SK-N-SH (cell line): ENCODE measurements around the gene PPP1R14C. TPM values are rescaled to one million over a fixed set of nuclear protein-coding genes. Genes with fewer than 3 reads are reported as not detected.

Experiments
- CTCF ChIA-PET: fragments of 300-600, 350-600 bp; formaldehyde crosslinking; extraction: SDS; loops from one replicate; lab custom pipeline; 2021; lab: Yijun Ruan, JAX
- POLR2A ChIA-PET: fragments of 350-600 bp; sonication (Branson Sonifier 250); formaldehyde crosslinking; extraction: SDS; loops from one replicate; lab custom pipeline; 2020; ENCODE audit warnings: antibody characterized with exemption, inconsistent platforms; lab: Yijun Ruan, JAX
- DNase-seq: peaks from one replicate; pipeline ENCODE4 v3.0.0; 2012
- H2AFZ ChIP-seq: fragments of 200-600 bp; sonication (generic); 2 replicates; pipeline ENCODE4 v1.8.1; 2016; ENCODE audit warnings: antibody characterized with exemption, mild to moderate bottlenecking, low read depth
- H3F3A ChIP-seq: fragments of 200-600 bp; sonication (generic); replicated peaks from 2 replicates; pipeline ENCODE3; 2016; ENCODE audit warnings: antibody characterized with exemption, mild to moderate bottlenecking; ENCODE audit not compliant: insufficient read depth
- H3K27ac ChIP-seq, 2 experiments: fragments of 200-500 bp in 1 of 2; fragments of 200-600 bp in 1 of 2; sonication (Bioruptor generic) in 1 of 2; sonication (generic), shearing (Covaris generic) in 1 of 2; 2 replicates each; pipeline versions ENCODE4 v1.5.1 to v1.6.1; 2014 to 2016; ENCODE audit warnings: low read depth in 2 of 2, inconsistent platforms in 1 of 2, low read length in 1 of 2, mild to moderate bottlenecking in 1 of 2, mixed read lengths in 1 of 2
- H3K27me3 ChIP-seq: fragments of 200-600 bp; sonication (generic), shearing (Covaris generic); 2 replicates; pipeline ENCODE4 v1.6.1; 2016; ENCODE audit warnings: mixed run types; ENCODE audit not compliant: insufficient read depth
- H3K36me3 ChIP-seq, 2 experiments: fragments of 200-500 bp in 1 of 2; fragments of 200-600 bp in 1 of 2; sonication (Bioruptor generic) in 1 of 2; sonication (generic) in 1 of 2; replicated peaks in 1 of 2; 2 replicates each; pipeline versions ENCODE3 to v1.5.1; 2014 to 2016; ENCODE audit warnings: low read length in 1 of 2, mild to moderate bottlenecking in 1 of 2; ENCODE audit not compliant: insufficient read depth in 2 of 2, control insufficient read depth in 1 of 2
- H3K4me1 ChIP-seq, 2 experiments: fragments of 200-500 bp in 1 of 2; fragments of 200-600 bp in 1 of 2; sonication (Bioruptor generic) in 1 of 2; sonication (generic), shearing (Covaris generic) in 1 of 2; 2 replicates each; pipeline versions ENCODE4 v1.5.1 to v1.6.1; 2014 to 2016; ENCODE audit warnings: low read depth in 1 of 2, low read length in 1 of 2, mixed run types in 1 of 2; ENCODE audit not compliant: insufficient read depth in 2 of 2, control insufficient read depth in 1 of 2
- H3K4me2 ChIP-seq: fragments of 200-600 bp; sonication (generic), shearing (Covaris generic); 2 replicates; pipeline ENCODE4 v1.6.1; 2017; ENCODE audit warnings: mixed run types
- H3K4me3 ChIP-seq, 2 experiments: fragments of 200-500 bp in 1 of 2; fragments of 200-600 bp in 1 of 2; sonication (Bioruptor generic) in 1 of 2; sonication (generic), shearing (Covaris generic) in 1 of 2; 2 replicates each; pipeline versions ENCODE4 v1.5.1 to v1.8.1; 2014 to 2016; ENCODE audit warnings: low read depth in 2 of 2, inconsistent platforms in 1 of 2, low read length in 1 of 2, mild to moderate bottlenecking in 1 of 2, mixed read lengths in 1 of 2, moderate library complexity in 1 of 2
- H3K79me2 ChIP-seq: fragments of 200-600 bp; sonication (generic); 2 replicates; pipeline ENCODE4 v1.8.1; 2017; ENCODE audit warnings: mild to moderate bottlenecking; ENCODE audit not compliant: insufficient read depth
- H3K9ac ChIP-seq: fragments of 200-600 bp; sonication (generic); 2 replicates; pipeline ENCODE4 v1.6.1; 2017; ENCODE audit warnings: mixed run types
- H3K9me2 ChIP-seq: fragments of 200-600 bp; sonication (generic); 2 replicates; pipeline ENCODE4 v1.6.1; 2017; ENCODE audit warnings: mixed run types
- H3K9me3 ChIP-seq: fragments of 200-600 bp; sonication (generic); 2 replicates; pipeline ENCODE4 v1.6.1; 2017; ENCODE audit warnings: mixed run types, mild to moderate bottlenecking, moderate library complexity
- H4K20me1 ChIP-seq: fragments of 200-600 bp; sonication (generic); 2 replicates; pipeline ENCODE4 v1.6.1; 2017; ENCODE audit warnings: mild to moderate bottlenecking, mixed run types; ENCODE audit not compliant: insufficient read depth
- CHD2 ChIP-seq: fragments of 150-350 bp; IDR thresholded peaks from 2 replicates; pipeline ENCODE4 v1.6.1; 2018; ENCODE audit warnings: low read length; ENCODE audit not compliant: partially characterized antibody
- CTCF ChIP-seq: fragments of 200-600 bp; sonication (generic); IDR thresholded peaks from 2 replicates; pipeline ENCODE4 v1.6.1; 2017; ENCODE audit warnings: antibody characterized with exemption, mild to moderate bottlenecking, moderate library complexity
- ELF1 ChIP-seq: IDR thresholded peaks from 2 replicates; pipeline ENCODE4 v1.4.0; 2012
- EP300 ChIP-seq, 2 experiments: IDR thresholded peaks; 2 replicates each; pipeline versions ENCODE4 v1.4.0 to v1.6.1; 2012; ENCODE audit warnings: borderline replicate concordance in 1 of 2, low read depth in 1 of 2, low read length in 1 of 2
- EZH2phosphoT487 ChIP-seq: fragments of 200-600 bp; sonication (generic); IDR thresholded peaks from 2 replicates; pipeline ENCODE4 v1.6.1; 2017; ENCODE audit warnings: low read depth, mixed run types, mild to moderate bottlenecking, antibody characterized with exemption, moderate library complexity, borderline replicate concordance
- FOXM1 ChIP-seq: IDR thresholded peaks from 2 replicates; pipeline ENCODE4 v1.4.0; 2012; ENCODE audit warnings: low read depth, mild to moderate bottlenecking
- GABPA ChIP-seq: IDR thresholded peaks from 2 replicates; pipeline ENCODE4 v1.4.0; 2012; ENCODE audit warnings: low read depth, mild to moderate bottlenecking
- JUND ChIP-seq: IDR thresholded peaks from 2 replicates; pipeline ENCODE4 v1.4.0; 2012
- MEF2A ChIP-seq: IDR thresholded peaks from 2 replicates; pipeline ENCODE4 v1.4.0; 2012; ENCODE audit warnings: low read depth, borderline replicate concordance
- MXI1 ChIP-seq: IDR thresholded peaks from 2 replicates; pipeline ENCODE4 v1.6.1; 2012; ENCODE audit warnings: mild to moderate bottlenecking, low read depth, low read length, improper control_type of control experiment
- NFIC ChIP-seq: IDR thresholded peaks from 2 replicates; pipeline ENCODE4 v1.4.0; 2012; ENCODE audit warnings: borderline replicate concordance
- NRF1 ChIP-seq: IDR thresholded peaks from 2 replicates; pipeline ENCODE4 v1.6.1; 2012; ENCODE audit warnings: low read depth, mild to moderate bottlenecking, low read length
- PBX3 ChIP-seq: IDR thresholded peaks from 2 replicates; pipeline ENCODE4; 2012
- RCOR1 ChIP-seq: fragments of 150-350 bp; IDR thresholded peaks from 2 replicates; pipeline ENCODE4 v1.6.1; 2017; ENCODE audit warnings: antibody characterized with exemption, low read length
- RXRA ChIP-seq: IDR thresholded peaks from 2 replicates; pipeline ENCODE4 v1.4.0; 2012; ENCODE audit warnings: low read depth, mild to moderate bottlenecking, borderline replicate concordance
- TAF1 ChIP-seq: IDR thresholded peaks from 2 replicates; pipeline ENCODE4 v1.6.1; 2012; ENCODE audit warnings: low read depth, mild to moderate bottlenecking, low read length, moderate library complexity, borderline replicate concordance
- TEAD4 ChIP-seq: IDR thresholded peaks from 2 replicates; pipeline ENCODE4 v1.4.0; 2012; ENCODE audit warnings: mild to moderate bottlenecking, borderline replicate concordance; ENCODE audit not compliant: insufficient read depth
- USF1 ChIP-seq: IDR thresholded peaks from 2 replicates; pipeline ENCODE4 v1.4.0; 2012; ENCODE audit warnings: low read depth, borderline replicate concordance
- USF2 ChIP-seq: fragments of 150-350 bp; IDR thresholded peaks from 2 replicates; pipeline ENCODE4 v1.6.1; 2017; ENCODE audit warnings: antibody characterized with exemption, low read length, low read depth, borderline replicate concordance
- YY1 ChIP-seq: IDR thresholded peaks from 2 replicates; pipeline ENCODE4 v1.4.0; 2012; ENCODE audit warnings: low read depth, mild to moderate bottlenecking
- ZBTB33 ChIP-seq: IDR thresholded peaks from 2 replicates; pipeline ENCODE4 v1.4.0; 2012; ENCODE audit warnings: low read depth, borderline replicate concordance
- WGBS: methylation state at CpG from one replicate; pipeline ENCODE4 v1.1.6; 2017; ENCODE audit warnings: low lambda C conversion rate; 5-methylcytosine and 5-hydroxymethylcytosine counted together
- polyA plus RNA-seq, 3 experiments: library from polyadenylated mRNA; depleted of rRNA; stranded (reverse); fragments of >200 nt; gene quantifications; 2 replicates each; pipeline ENCODE4 v1.2.3, GENCODE V29; 2012

Gene PPP1R14C
- polyA plus RNA-seq, 1 of the 3 experiments (the other 2 are of a cell fraction) = not detected

- Histone ChIP-seq H3K9me2 (no peaks in the 10 kb centered on the region), H3K4me3 (no peak overlapping the region), H3K36me3 (no peaks in the 10 kb centered on the region), H3K79me2 (no peaks in the 10 kb centered on the region), H3K9ac (no peak overlapping the region), H3K9me3 (no peaks in the 10 kb centered on the region), H3F3A (no peaks in the 10 kb centered on the region), H3K4me2 (no peak overlapping the region), H3K27me3 (peaks cover 5% of the 10 kb centered on the region; the same call in 1 of the 2 replicates), H2AFZ (no peak overlapping the region), H4K20me1 (no peaks in the 10 kb centered on the region), H3K27ac (no peak overlapping the region), H3K4me1 (no peaks in the 10 kb centered on the region; a peak in 1 of 4 replicates)
- DNase-seq = no peak
- CTCF ChIA-PET = interaction anchor here (1.1 kb wide), 1 partner anchor 13 kb away, joined by 3 read pairs; no protein-coding TSS in a partner anchor
- WGBS = 4% methylated on average over 2 of the region's 2 CpGs
- POLR2A ChIA-PET = no interaction called here
- TF ChIP-seq FOXM1 = no peak
- no peak for TF ChIP-seq EP300 (IDR thresholded peaks at IDR 0.05; ENCODE audit: borderline replicate concordance in 1 of 2, low read depth in 1 of 2, low read length in 1 of 2)
- TF ChIP-seq ELF1 = no peak
- no peak for TF ChIP-seq TEAD4
- no peak for TF ChIP-seq JUND
- no peak for TF ChIP-seq ZBTB33
- TF ChIP-seq USF2 = no peak
- no peak for TF ChIP-seq MEF2A
- TF ChIP-seq RXRA = no peak
- no peak for TF ChIP-seq YY1
- TF ChIP-seq TAF1 = no peak
- TF ChIP-seq MXI1 = no peak
- no peak for TF ChIP-seq NRF1
- TF ChIP-seq RCOR1 = no peak
- TF ChIP-seq CHD2 = no peak
These were observed 155.2 kb downstream of the PPP1R14C start for GRCh38 chr6:150298030-150298380.

GRCh38 chr6:150298676-150299075 lies 155.8 kb downstream of the PPP1R14C start:
- Histone ChIP-seq H2AFZ (no peak overlapping the region), H3K36me3 (no peaks in the 10 kb centered on the region), H3K27me3 (peaks cover 5% of the 10 kb centered on the region; the same call in 1 of the 2 replicates), H3K9ac (no peak overlapping the region), H3K4me2 (no peak overlapping the region), H3K4me1 (no peaks in the 10 kb centered on the region), H3K27ac (no peak overlapping the region), H3F3A (no peaks in the 10 kb centered on the region), H3K9me3 (no peaks in the 10 kb centered on the region), H3K4me3 (no peak overlapping the region), H3K9me2 (no peaks in the 10 kb centered on the region), H3K79me2 (no peaks in the 10 kb centered on the region), H4K20me1 (no peaks in the 10 kb centered on the region)
- 4% methylated on average over 1 of the region's 1 CpG for WGBS
- CTCF ChIA-PET = interaction anchor here (1.1 kb wide), 1 partner anchor 12 kb away, joined by 3 read pairs; no protein-coding TSS in a partner anchor
- DNase-seq = no peak
- POLR2A ChIA-PET = no interaction called here
- no peak for TF ChIP-seq PBX3
- no peak for TF ChIP-seq NFIC
- TF ChIP-seq USF1 = no peak
- no peak for TF ChIP-seq ELF1
- TF ChIP-seq MEF2A = no peak
- TF ChIP-seq USF2 = no peak
- no peak for TF ChIP-seq EZH2phosphoT487
- TF ChIP-seq CHD2 = no peak
- no peak for TF ChIP-seq TAF1
- no peak for TF ChIP-seq GABPA
- no peak for TF ChIP-seq JUND
- no peak for TF ChIP-seq CTCF
- TF ChIP-seq NRF1 = no peak
